Naive thymus-derived CD4-positive, alpha-beta T cell (primary cell): ENCODE results near the gene CDH9. TPM values are rescaled to one million over a fixed set of nuclear protein-coding genes. Genes with fewer than 3 reads are reported as not detected.

Source experiments
- ATAC-seq: fragments of 150-1000 bp; cut with Tn5 transposase; 2 replicates; pipeline ENCODE4 v1.10.0; 2021; ENCODE audit warnings: mild to moderate bottlenecking, moderate library complexity
- CTCF ChIA-PET: fragments of 350-600 bp; sonication (Branson Sonifier 250); formaldehyde crosslinking; loops from one replicate; lab custom pipeline; 2021; ENCODE audit warnings: antibody characterized with exemption; lab: Charles Lee
- POLR2A ChIA-PET: fragments of 350-600 bp; sonication (Branson Sonifier 250); formaldehyde crosslinking; loops from one replicate; lab custom pipeline; 2021; ENCODE audit warnings: antibody characterized with exemption, inconsistent platforms; lab: Charles Lee
- DNase-seq, 9 donors: peaks; one replicate each; pipeline versions ENCODE4 v3.0.0 to v3.0.0-alpha.2; 2020 to 2022; ENCODE audit warnings: mixed read lengths in 1 of 9
- H3K27ac ChIP-seq: one replicate; pipeline ENCODE4 v1.7.0; 2013; ENCODE audit warnings: mild to moderate bottlenecking, low read depth, low read length, moderate library complexity
- H3K27me3 ChIP-seq, 2 donors: one replicate each; pipeline ENCODE4 v1.7.0; 2013; ENCODE audit warnings: low read length in 2 of 2, mild to moderate bottlenecking in 2 of 2, moderate library complexity in 2 of 2; ENCODE audit not compliant: control insufficient read depth in 2 of 2, insufficient read depth in 2 of 2
- H3K36me3 ChIP-seq, 3 experiments: 1 replicate in 2 of 3; 2 replicates in 1 of 3; pipeline ENCODE4 v1.7.0; 2013; ENCODE audit warnings: low read length in 3 of 3, mild to moderate bottlenecking in 3 of 3, moderate library complexity in 1 of 3; ENCODE audit not compliant: insufficient read depth in 3 of 3, control insufficient read depth in 2 of 3
- H3K4me1 ChIP-seq, 2 donors: one replicate each; pipeline ENCODE4 v1.7.0; 2013; ENCODE audit warnings: low read length in 2 of 2, mild to moderate bottlenecking in 2 of 2, moderate library complexity in 1 of 2; ENCODE audit not compliant: control insufficient read depth in 2 of 2, insufficient read depth in 2 of 2
- H3K4me3 ChIP-seq: 2 replicates; pipeline ENCODE4 v1.7.0; 2013; ENCODE audit warnings: mild to moderate bottlenecking, low read length
- H3K9me3 ChIP-seq, 3 experiments: 1 replicate in 2 of 3; 2 replicates in 1 of 3; pipeline ENCODE4 v1.7.0; 2013; ENCODE audit warnings: low read length in 3 of 3; ENCODE audit not compliant: control insufficient read depth in 2 of 3
- H3K27ac Mint-ChIP-seq, 9 donors: one replicate each; pipeline ENCODE4 v1.8.0; 2020 to 2022; ENCODE audit warnings: mixed read lengths in 9 of 9, mild to moderate bottlenecking in 8 of 9, moderate library complexity in 5 of 9, inconsistent platforms in 2 of 9
- H3K27me3 Mint-ChIP-seq, 5 donors: one replicate each; pipeline ENCODE4 v1.8.0; 2021 to 2022; ENCODE audit warnings: mixed read lengths in 5 of 5, mild to moderate bottlenecking in 1 of 5
- H3K36me3 Mint-ChIP-seq, 5 donors: one replicate each; pipeline ENCODE4 v1.8.0; 2020 to 2022; ENCODE audit warnings: mixed read lengths in 5 of 5, mild to moderate bottlenecking in 3 of 5, inconsistent platforms in 1 of 5
- H3K4me1 Mint-ChIP-seq, 7 donors: one replicate each; pipeline ENCODE4 v1.8.0; 2020 to 2022; ENCODE audit warnings: mixed read lengths in 7 of 7, mild to moderate bottlenecking in 3 of 7, inconsistent platforms in 1 of 7
- H3K4me3 Mint-ChIP-seq, 10 donors: one replicate each; pipeline ENCODE4 v1.8.0; 2020 to 2022; ENCODE audit warnings: mild to moderate bottlenecking in 10 of 10, mixed read lengths in 10 of 10, moderate library complexity in 6 of 10, inconsistent platforms in 2 of 10
- H3K9me3 Mint-ChIP-seq, 11 donors: one replicate each; pipeline ENCODE4 v1.8.0; 2020 to 2022; ENCODE audit warnings: mixed read lengths in 11 of 11, mild to moderate bottlenecking in 4 of 11, inconsistent platforms in 1 of 11, moderate library complexity in 1 of 11
- intact Hi-C, 2 donors: fragments of 100-400 bp; cut with micrococcal nuclease; formaldehyde crosslinking; loops; one replicate each; pipeline ENCODE4 v1.15.1; 2023
- polyA plus RNA-seq, 2 donors: library from polyadenylated mRNA; unstranded; fragments of 300-500 nt; fragmentation: Illumina TruSeq; gene quantifications; one replicate each; pipeline ENCODE4 v1.2.3, GENCODE V29; 2021
- total RNA-seq, 6 experiments: library from RNA in 5 of 6; stranded (reverse) in 5 of 6; gene quantifications; 1 replicate in 5 of 6; 2 replicates in 1 of 6; pipeline ENCODE4 v1.2.3 and lab custom pipeline; 2021 to 2026

The CDH9 gene
- total and polyA plus RNA-seq, 7 experiments from 2014 or later, result not detected

- Mint-ChIP-seq H3K27me3 (no peaks in the 10 kb centered on the region), H3K27ac (no peak overlapping the region), H3K4me1 (no peaks in the 10 kb centered on the region), H3K4me3 (no peak overlapping the region), H3K9me3 (peaks cover 0 to 38% (median 12%) of the 10 kb centered on the region in 11 donors), H3K36me3 (no peaks in the 10 kb centered on the region)
- H3K4me1 ChIP-seq, result no peaks in the 10 kb centered on the region
- ChIA-PET CTCF (no interaction called here), POLR2A (no interaction called here)
- intact Hi-C loops, result no loop called here
- peaks cover 0 to 3% (median 0%) of the 10 kb centered on the region in 3 experiments for H3K9me3 ChIP-seq
- H3K27me3 ChIP-seq, result no peaks in the 10 kb centered on the region
- no peak for DNase-seq
- no peak overlapping the region for H3K4me3 ChIP-seq
- H3K27ac ChIP-seq, result no peak overlapping the region
- H3K36me3 ChIP-seq, result no peaks in the 10 kb centered on the region
- no peak for ATAC-seq
Observed at GRCh38 chr5:26921439-26921838, 116.9 kb downstream of the CDH9 start.

- no peak overlapping the region for H3K4me3 Mint-ChIP-seq
- DNase-seq (no peak), ATAC-seq (no peak)
- Histone ChIP-seq H3K36me3 (no peaks in the 10 kb centered on the region), H3K9me3 (no peaks in the 10 kb centered on the region), H3K27ac (no peak overlapping the region), H3K4me1 (no peaks in the 10 kb centered on the region), H3K27me3 (no peaks in the 10 kb centered on the region), H3K4me3 (no peak overlapping the region)
- intact Hi-C loops, result no loop called here
- no peaks in the 10 kb centered on the region for H3K4me1 Mint-ChIP-seq
- H3K9me3 Mint-ChIP-seq, result peaks cover 0 to 10% (median 2%) of the 10 kb centered on the region in 11 donors
- ChIA-PET POLR2A (no interaction called here), CTCF (no interaction called here)
- no peak overlapping the region for H3K27ac Mint-ChIP-seq
- H3K27me3 Mint-ChIP-seq, result no peaks in the 10 kb centered on the region
- H3K36me3 Mint-ChIP-seq, result no peaks in the 10 kb centered on the region
Observed at GRCh38 chr5:26903469-26903868, 134.9 kb downstream of the CDH9 start.

- ChIA-PET POLR2A (no interaction called here), CTCF (no interaction called here)
- Mint-ChIP-seq H3K27me3 (no peaks in the 10 kb centered on the region), H3K4me3 (no peak overlapping the region), H3K36me3 (no peaks in the 10 kb centered on the region), H3K9me3 (peaks cover 4 to 21% (median 7%) of the 10 kb centered on the region in 11 donors), H3K4me1 (no peaks in the 10 kb centered on the region), H3K27ac (no peak overlapping the region)
- Histone ChIP-seq H3K9me3 (no peaks in the 10 kb centered on the region), H3K27ac (no peak overlapping the region), H3K36me3 (no peaks in the 10 kb centered on the region), H3K4me3 (no peak overlapping the region), H3K27me3 (no peaks in the 10 kb centered on the region), H3K4me1 (no peaks in the 10 kb centered on the region)
- DNase-seq (no peak), ATAC-seq (no peak)
- intact Hi-C loops, result no loop called here
Observed at GRCh38 chr5:26894719-26895263, 143.6 kb downstream of the CDH9 start.

- intact Hi-C loops, result no loop called here
- DNase-seq (no peak), ATAC-seq (no peak)
- H3K4me3 ChIP-seq, result no peak overlapping the region
- Mint-ChIP-seq H3K4me1 (no peaks in the 10 kb centered on the region), H3K27ac (no peak overlapping the region), H3K4me3 (no peak overlapping the region), H3K27me3 (no peaks in the 10 kb centered on the region), H3K36me3 (no peaks in the 10 kb centered on the region), H3K9me3 (peaks cover 3 to 15% (median 7%) of the 10 kb centered on the region in 11 donors)
- no peaks in the 10 kb centered on the region for H3K9me3 ChIP-seq
- POLR2A ChIA-PET, result no interaction called here
- CTCF ChIA-PET, result no interaction called here
- no peaks in the 10 kb centered on the region for H3K36me3 ChIP-seq
- no peaks in the 10 kb centered on the region for H3K27me3 ChIP-seq
- H3K4me1 ChIP-seq, result no peaks in the 10 kb centered on the region
- H3K27ac ChIP-seq, result no peak overlapping the region
Observed at GRCh38 chr5:26893078-26893477, 145.3 kb downstream of the CDH9 start.

- peaks cover 0 to 9% (median 2%) of the 10 kb centered on the region in 11 donors for H3K9me3 Mint-ChIP-seq
- POLR2A ChIA-PET, result no interaction called here
Observed at GRCh38 chr5:26889815-26890214, 148.6 kb downstream of the CDH9 start.

GRCh38 chr5:26884481-26884880 is 153.9 kb downstream of the CDH9 start:
- Mint-ChIP-seq H3K27ac (no peak overlapping the region), H3K4me1 (no peaks in the 10 kb centered on the region), H3K9me3 (peaks cover 0 to 26% (median 1%) of the 10 kb centered on the region in 11 donors), H3K4me3 (no peak overlapping the region), H3K36me3 (no peaks in the 10 kb centered on the region), H3K27me3 (no peaks in the 10 kb centered on the region)
- DNase-seq, result no peak
- H3K27ac ChIP-seq, result no peak overlapping the region
- intact Hi-C loops, result no loop called here
- H3K4me3 ChIP-seq, result no peak overlapping the region
- ChIA-PET CTCF (no interaction called here), POLR2A (no interaction called here)
- ATAC-seq, result no peak
- no peaks in the 10 kb centered on the region for H3K4me1 ChIP-seq
- no peaks in the 10 kb centered on the region for H3K27me3 ChIP-seq
- no peaks in the 10 kb centered on the region for H3K9me3 ChIP-seq
- H3K36me3 ChIP-seq, result no peaks in the 10 kb centered on the region

More at GRCh38 chr5:26889815-26890214, 148.6 kb downstream of the CDH9 start:
- H3K36me3 Mint-ChIP-seq, result no peaks in the 10 kb centered on the region
- Histone ChIP-seq H3K36me3 (no peaks in the 10 kb centered on the region), H3K27ac (no peak overlapping the region), H3K4me1 (no peaks in the 10 kb centered on the region), H3K9me3 (no peaks in the 10 kb centered on the region), H3K27me3 (no peaks in the 10 kb centered on the region), H3K4me3 (no peak overlapping the region)
- ATAC-seq, result no peak
- DNase-seq, result no peak
- CTCF ChIA-PET, result no interaction called here
- H3K4me3 Mint-ChIP-seq, result no peak overlapping the region
- H3K4me1 Mint-ChIP-seq, result no peaks in the 10 kb centered on the region
- intact Hi-C loops, result no loop called here
- H3K27me3 Mint-ChIP-seq, result no peaks in the 10 kb centered on the region
- no peak overlapping the region for H3K27ac Mint-ChIP-seq

GRCh38 chr5:26883375-26883774 is 155.0 kb downstream of the CDH9 start:
- ChIA-PET CTCF (no interaction called here), POLR2A (no interaction called here)
- intact Hi-C loops, result no loop called here
- H3K9me3 Mint-ChIP-seq, result peaks cover 0 to 34% (median 1%) of the 10 kb centered on the region in 11 donors
- no peaks in the 10 kb centered on the region for H3K27me3 Mint-ChIP-seq
- Histone ChIP-seq H3K36me3 (no peaks in the 10 kb centered on the region), H3K4me1 (no peaks in the 10 kb centered on the region), H3K4me3 (no peak overlapping the region), H3K9me3 (no peaks in the 10 kb centered on the region), H3K27ac (no peak overlapping the region), H3K27me3 (no peaks in the 10 kb centered on the region)
- no peaks in the 10 kb centered on the region for H3K4me1 Mint-ChIP-seq
- DNase-seq (no peak), ATAC-seq (no peak)
- no peak overlapping the region for H3K4me3 Mint-ChIP-seq
- no peaks in the 10 kb centered on the region for H3K36me3 Mint-ChIP-seq
- H3K27ac Mint-ChIP-seq, result no peak overlapping the region
